ENCODE results near the gene SPEM3. TPM values are rescaled to one million over a fixed set of nuclear protein-coding genes. Genes with fewer than 3 reads are reported as not detected.

Gene SPEM3
- total and polyA plus RNA-seq, 2 donors (not counting 3 experiments of a cell fraction or from before 2014, with no cell fraction given), result not detected

DNA sequence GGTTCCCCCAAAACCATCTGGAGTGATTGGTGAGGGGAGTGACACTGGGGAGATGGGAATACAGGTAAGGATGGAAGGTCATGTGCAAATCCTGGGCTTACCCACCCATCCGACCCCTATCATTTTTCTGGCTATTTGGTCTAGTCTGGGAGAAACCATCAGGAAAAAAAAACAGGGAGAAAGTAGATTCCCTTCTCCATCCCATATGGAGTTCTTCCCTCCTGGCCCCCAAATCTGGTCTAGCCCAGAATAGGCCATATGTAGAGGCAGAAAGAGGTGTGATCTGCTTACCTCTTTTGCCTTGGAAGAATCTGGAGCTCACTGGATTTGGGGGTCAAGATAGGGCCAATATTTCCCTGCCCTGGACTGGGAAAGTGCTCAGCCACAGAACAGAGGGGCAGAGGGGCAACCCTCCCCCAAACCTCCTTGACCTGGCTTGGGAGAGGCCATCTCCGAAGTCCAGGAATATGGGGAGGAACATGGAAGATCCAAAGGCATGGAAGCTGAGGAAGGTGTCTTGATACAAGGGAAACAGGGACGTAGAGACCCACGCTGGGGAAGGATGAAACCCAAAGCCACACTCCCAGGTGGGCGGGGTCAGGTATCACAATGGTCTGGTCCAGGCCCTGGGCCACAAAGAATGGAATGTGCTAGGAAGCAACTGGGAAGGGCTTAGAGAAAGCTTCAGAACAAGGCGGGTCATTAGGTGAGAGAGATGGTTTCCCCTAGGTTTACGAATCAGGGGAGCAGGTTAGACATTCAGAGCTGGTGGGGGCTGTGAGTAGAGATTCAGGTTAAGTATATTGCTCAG, 32.4 kb downstream of the SPEM3 start:
- DNase-seq (ENCODE audit: low read depth, low spot score) (no peak), FAIRE-seq (no peak)
- Histone ChIP-seq H4K20me1 (replicated peaks; ENCODE audit: control insufficient read depth, extremely low read depth, insufficient read depth, low read length) (no peaks in the 10 kb centered on the region), H3K9ac (replicated peaks; ENCODE audit: extremely low read depth, insufficient read depth, low read length) (no peak overlapping the region), H3K9me3 (replicated peaks; ENCODE audit: control insufficient read depth, insufficient read depth, low read length) (no peaks in the 10 kb centered on the region), H2AFZ (ENCODE audit: low read depth, low read length) (no peak overlapping the region), H3K36me3 (ENCODE audit: control insufficient read depth in 2 of 2, extremely low read depth in 1 of 2, insufficient read depth in 2 of 2, low read length in 2 of 2) (peaks cover 0 to 13% of the 10 kb centered on the region in 2 experiments), H3K27me3 (ENCODE audit: control insufficient read depth in 2 of 2, insufficient read depth in 2 of 2, low read length in 2 of 2) (no peaks in the 10 kb centered on the region), H3K4me1 (ENCODE audit: control insufficient read depth, extremely low read depth, insufficient read depth, low read length) (no peaks in the 10 kb centered on the region), H3K4me3 (replicated peaks in 1 of 3; ENCODE audit: insufficient read depth in 1 of 3, low read depth in 1 of 3, low read length in 3 of 3) (no peak overlapping the region), H3K79me2 (ENCODE audit: control insufficient read depth, insufficient read depth, low read length) (no peaks in the 10 kb centered on the region), H3K9me1 (replicated peaks; ENCODE audit: control insufficient read depth, extremely low read depth, insufficient read depth, low read length) (no peaks in the 10 kb centered on the region), H3K27ac (ENCODE audit: insufficient read depth, low read depth, low read length) (no peak overlapping the region), H3K4me2 (ENCODE audit: insufficient read depth, low read length) (no peak overlapping the region)
- intact Hi-C loops (cut with micrococcal nuclease) (no loop called here), dilution Hi-C loops (cut with MboI; ENCODE audit: extremely low pct_ligation_motif_present, low sequenced_read_pairs) (no loop called here)
- TSS peak; percentile 22 for BruUV-seq (replicated peaks)
- CTCF ChIA-PET, result interaction anchor here (0.8 kb wide), 1 partner anchor 57 kb away, joined by 3 read pairs; the partner anchor contains the start of gene TMEM256
- POLR2A ChIA-PET, result no interaction called here
- TF ChIP-seq, protein P1, sequence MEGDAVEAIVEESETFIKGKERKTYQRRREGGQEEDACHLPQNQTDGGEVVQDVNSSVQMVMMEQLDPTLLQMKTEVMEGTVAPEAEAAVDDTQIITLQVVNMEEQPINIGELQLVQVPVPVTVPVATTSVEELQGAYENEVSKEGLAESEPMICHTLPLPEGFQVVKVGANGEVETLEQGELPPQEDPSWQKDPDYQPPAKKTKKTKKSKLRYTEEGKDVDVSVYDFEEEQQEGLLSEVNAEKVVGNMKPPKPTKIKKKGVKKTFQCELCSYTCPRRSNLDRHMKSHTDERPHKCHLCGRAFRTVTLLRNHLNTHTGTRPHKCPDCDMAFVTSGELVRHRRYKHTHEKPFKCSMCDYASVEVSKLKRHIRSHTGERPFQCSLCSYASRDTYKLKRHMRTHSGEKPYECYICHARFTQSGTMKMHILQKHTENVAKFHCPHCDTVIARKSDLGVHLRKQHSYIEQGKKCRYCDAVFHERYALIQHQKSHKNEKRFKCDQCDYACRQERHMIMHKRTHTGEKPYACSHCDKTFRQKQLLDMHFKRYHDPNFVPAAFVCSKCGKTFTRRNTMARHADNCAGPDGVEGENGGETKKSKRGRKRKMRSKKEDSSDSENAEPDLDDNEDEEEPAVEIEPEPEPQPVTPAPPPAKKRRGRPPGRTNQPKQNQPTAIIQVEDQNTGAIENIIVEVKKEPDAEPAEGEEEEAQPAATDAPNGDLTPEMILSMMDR (IDR thresholded peaks at IDR 0.05; ENCODE audit: extremely low read depth in 1 of 2, insufficient read depth in 1 of 2, low read depth in 1 of 2, low read length in 2 of 2), result no peak
- TF ChIP-seq MYC (IDR thresholded peaks at IDR 0.05; ENCODE audit: low read depth, low read length) (no peak), FOS (IDR thresholded peaks at IDR 0.05; ENCODE audit: borderline replicate concordance, insufficient read depth, low read length) (no peak), POLR2AphosphoS5 (IDR thresholded peaks at IDR 0.05; ENCODE audit: insufficient read depth, low read depth, low read length) (no peak), POLR2A (IDR thresholded peaks at IDR 0.05; ENCODE audit: low read depth, low read length) (no peak), GATA2 (IDR thresholded peaks at IDR 0.05; ENCODE audit: insufficient read depth, insufficient read length, low read depth, low read length) (no peak), EZH2 (IDR thresholded peaks at IDR 0.05; ENCODE audit: borderline replicate concordance, low read depth, low read length, severe bottlenecking) (no peak), JUN (IDR thresholded peaks at IDR 0.05; ENCODE audit: borderline replicate concordance, insufficient read depth, insufficient read length, low read depth) (no peak)
- TF ChIP-seq, protein P2, sequence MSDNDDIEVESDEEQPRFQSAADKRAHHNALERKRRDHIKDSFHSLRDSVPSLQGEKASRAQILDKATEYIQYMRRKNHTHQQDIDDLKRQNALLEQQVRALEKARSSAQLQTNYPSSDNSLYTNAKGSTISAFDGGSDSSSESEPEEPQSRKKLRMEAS (IDR thresholded peaks at IDR 0.05; ENCODE audit: insufficient read depth, insufficient read length), result no peak

All from endothelial cell of umbilical vein (primary cell).